Lung microvascular endothelial cell (primary cell): ENCODE results near the gene ITFG1. TPM values are rescaled to one million over a fixed set of nuclear protein-coding genes. Genes with fewer than 3 reads are reported as not detected.
"Not testable (repeated sequence)": the region's sequence is repeated elsewhere in the genome, so short reads cannot be mapped to it uniquely, and the experiment has no call there.

ENCODE experiments used
- DNase-seq, 2 donors: peaks; one replicate each; pipeline versions ENCODE4 v3.0.0 to v3.0.0-alpha.2; 2010; ENCODE audit warnings: low read depth in 2 of 2
- total RNA-seq: library from RNA; depleted of rRNA; stranded (reverse); fragments of >200 nt; gene quantifications from 2 replicates; pipeline ENCODE4 v1.2.1, GENCODE V29; 2014

Gene ITFG1
- total RNA-seq, 1 donor from 2014 or later: 49.2 TPM

GRCh38 chr16:47250983-47251382 lies 209.9 kb downstream of the ITFG1 start:
- no peak for DNase-seq

GRCh38 chr16:47247690-47248089 lies 213.2 kb downstream of the ITFG1 start:
- no peak for DNase-seq

- no peak for DNase-seq
These were observed 216.7 kb downstream of the ITFG1 start for GRCh38 chr16:47244206-47244605.

- DNase-seq: no peak
These were observed 219.8 kb downstream of the ITFG1 start for GRCh38 chr16:47241061-47241460.

GRCh38 chr16:47236716-47237115 lies 224.1 kb downstream of the ITFG1 start:
- no peak for DNase-seq

GRCh38 chr16:47230296-47230695 lies 230.6 kb downstream of the ITFG1 start:
- no peak for DNase-seq

- no peak for DNase-seq
These were observed 231.5 kb downstream of the ITFG1 start for GRCh38 chr16:47229053-47230050.

- DNase-seq: no peak
These were observed 232.6 kb downstream of the ITFG1 start for GRCh38 chr16:47228241-47228640.

GRCh38 chr16:47213761-47214440 lies 247.0 kb downstream of the ITFG1 start:
- peak in 1 of 2 donors; percentile 41 for DNase-seq

- no peak for DNase-seq
These were observed 249.6 kb downstream of the ITFG1 start for GRCh38 chr16:47211218-47211617.

GRCh38 chr16:47204736-47205504 lies 255.9 kb downstream of the ITFG1 start:
- no peak for DNase-seq

GRCh38 chr16:47203433-47203832 lies 257.4 kb downstream of the ITFG1 start:
- DNase-seq: not testable (repeated sequence)

GRCh38 chr16:47198180-47198575 lies 262.7 kb downstream of the ITFG1 start:
- DNase-seq: no peak

- DNase-seq: peak in 1 of 2 donors; percentile 2
These were observed 263.2 kb downstream of the ITFG1 start for GRCh38 chr16:47197536-47198179.

- no peak for DNase-seq
These were observed 264.4 kb downstream of the ITFG1 start for GRCh38 chr16:47196457-47196856.

- DNase-seq: no peak
These were observed 278.5 kb downstream of the ITFG1 start for GRCh38 chr16:47182318-47182717.

- not testable (repeated sequence) for DNase-seq
These were observed 279.8 kb downstream of the ITFG1 start for GRCh38 chr16:47181066-47181465.

GRCh38 chr16:47180073-47180472 lies 280.8 kb downstream of the ITFG1 start:
- no peak for DNase-seq

GRCh38 chr16:47175152-47175551 lies 285.7 kb downstream of the ITFG1 start:
- no peak for DNase-seq

GRCh38 chr16:47162670-47163420 lies 298.0 kb downstream of the ITFG1 start:
- no peak for DNase-seq
